Liver (tissue), 9 donors: ENCODE results near the gene ZNF74. TPM values are rescaled to one million over a fixed set of nuclear protein-coding genes. Genes with fewer than 3 reads are reported as not detected.

ENCODE experiments used
- DNase-seq: peaks from one replicate; pipeline ENCODE4 v3.0.0-alpha.2; 2017; ENCODE audit warnings: low spot score
- H3K27ac ChIP-seq, 2 donors: one replicate each; pipeline ENCODE4 v1.7.0; 2013; ENCODE audit warnings: inconsistent platforms in 2 of 2, low read length in 2 of 2, control low read depth in 1 of 2, low read depth in 1 of 2, mild to moderate bottlenecking in 1 of 2
- H3K27me3 ChIP-seq, 4 donors: one replicate each; pipeline versions ENCODE4 v1.6.1 to v1.7.0; 2013; ENCODE audit warnings: low read length in 3 of 4, inconsistent platforms in 1 of 4, mild to moderate bottlenecking in 1 of 4, moderate library complexity in 1 of 4; ENCODE audit not compliant: control insufficient read depth in 4 of 4, insufficient read depth in 4 of 4
- H3K36me3 ChIP-seq, 4 donors: one replicate each; pipeline versions ENCODE4 v1.6.1 to v1.7.0; 2013; ENCODE audit warnings: low read length in 3 of 4, mild to moderate bottlenecking in 3 of 4, low read depth in 1 of 4, moderate library complexity in 1 of 4; ENCODE audit not compliant: control insufficient read depth in 4 of 4, insufficient read depth in 3 of 4
- H3K4me1 ChIP-seq, 4 donors: one replicate each; pipeline versions ENCODE4 v1.6.1 to v1.7.0; 2013; ENCODE audit warnings: low read length in 3 of 4, mild to moderate bottlenecking in 3 of 4, moderate library complexity in 1 of 4; ENCODE audit not compliant: control insufficient read depth in 4 of 4, insufficient read depth in 4 of 4
- H3K4me3 ChIP-seq, 3 donors: one replicate each; pipeline versions ENCODE4 v1.6.1 to v1.7.0; 2013; ENCODE audit warnings: low read length in 3 of 3, control low read depth in 1 of 3, low read depth in 1 of 3, mild to moderate bottlenecking in 1 of 3
- H3K9ac ChIP-seq, 2 donors: one replicate each; pipeline ENCODE4 v1.7.0; 2013; ENCODE audit warnings: low read length in 2 of 2, mild to moderate bottlenecking in 2 of 2, moderate library complexity in 2 of 2, control low read depth in 1 of 2, low read depth in 1 of 2
- H3K9me3 ChIP-seq, 4 donors: one replicate each; pipeline versions ENCODE4 v1.6.1 to v1.7.0; 2013; ENCODE audit warnings: low read length in 3 of 4; ENCODE audit not compliant: control insufficient read depth in 4 of 4
- EGR1 ChIP-seq, 2 donors: IDR thresholded peaks; 2 replicates each; pipeline ENCODE4 v1.6.1; 2016 to 2018; ENCODE audit warnings: antibody characterized with exemption in 2 of 2, low read depth in 2 of 2
- FOXA1 ChIP-seq: IDR thresholded peaks from 2 replicates; pipeline ENCODE4 v1.6.1; 2016; ENCODE audit warnings: antibody characterized with exemption
- FOXA2 ChIP-seq: IDR thresholded peaks from 2 replicates; pipeline ENCODE4 v1.6.1; 2016; ENCODE audit warnings: antibody characterized with exemption
- GABPA ChIP-seq, 2 donors: IDR thresholded peaks in 1 of 2; conservative IDR thresholded peaks in 1 of 2; 2 replicates each; pipeline ENCODE4 v1.6.1; 2016; ENCODE audit warnings: antibody characterized with exemption in 2 of 2, mild to moderate bottlenecking in 1 of 2, moderate library complexity in 1 of 2
- HNF4A ChIP-seq, 2 donors: conservative IDR thresholded peaks; 2 replicates each; pipeline ENCODE4 v1.6.1; 2016; ENCODE audit warnings: antibody characterized with exemption in 2 of 2, mild to moderate bottlenecking in 2 of 2
- HNF4G ChIP-seq: IDR thresholded peaks from 2 replicates; pipeline ENCODE4 v1.6.1; 2016; ENCODE audit warnings: antibody characterized with exemption
- NR2F2 ChIP-seq: IDR thresholded peaks from 2 replicates; pipeline ENCODE4 v1.6.1; 2016; ENCODE audit warnings: antibody characterized with exemption
- RAD21 ChIP-seq, 2 donors: IDR thresholded peaks; 2 replicates each; pipeline ENCODE4 v1.6.1; 2016; ENCODE audit warnings: antibody characterized with exemption in 2 of 2, mild to moderate bottlenecking in 2 of 2
- REST ChIP-seq: IDR thresholded peaks from 2 replicates; pipeline ENCODE4 v1.6.1; 2016; ENCODE audit warnings: antibody characterized with exemption, mild to moderate bottlenecking
- RXRA ChIP-seq, 2 donors: IDR thresholded peaks; 2 replicates each; pipeline ENCODE4 v1.6.1; 2017 to 2018; ENCODE audit warnings: antibody characterized with exemption in 2 of 2, mild to moderate bottlenecking in 1 of 2
- SP1 ChIP-seq: IDR thresholded peaks from 2 replicates; pipeline ENCODE4 v1.6.1; 2018; ENCODE audit warnings: antibody characterized with exemption, mild to moderate bottlenecking
- TAF1 ChIP-seq: conservative IDR thresholded peaks from 2 replicates; pipeline ENCODE4 v1.6.1; 2016; ENCODE audit warnings: antibody characterized with exemption, mild to moderate bottlenecking
- YY1 ChIP-seq: IDR thresholded peaks from 2 replicates; pipeline ENCODE4 v1.6.1; 2016; ENCODE audit warnings: antibody characterized with exemption, mild to moderate bottlenecking
- WGBS: extraction: QIAGEN DNeasy Blood & Tissue Kit; methylation state at CpG from one replicate; pipeline ENCODE4 v1.1.7; 2013; 5-methylcytosine and 5-hydroxymethylcytosine counted together
- polyA plus RNA-seq, 2 donors: library from polyadenylated mRNA; stranded (reverse) in 1 of 2; unstranded in 1 of 2; fragments of 200-250 nt in 1 of 2; fragments of >200 nt in 1 of 2; fragmentation: Nextera tagmentation in 1 of 2; extraction: Ambion mirVana in 1 of 2; gene quantifications; one replicate each; pipeline versions ENCODE4 v1.2.1 to v1.2.3, GENCODE V29; 2013 to 2015
- total RNA-seq, 2 donors: library from RNA; depleted of rRNA; stranded (reverse); fragments of >200 nt; gene quantifications; one replicate each; pipeline ENCODE4 v1.2.3, GENCODE V29; 2014
- TF ChIP-seq, protein P1 (sequence below): IDR thresholded peaks from 2 replicates; pipeline ENCODE4 v1.6.1; 2016; ENCODE audit warnings: antibody characterized with exemption
- TF ChIP-seq, protein P2 (sequence below): IDR thresholded peaks from 2 replicates; pipeline ENCODE4 v1.6.1; 2016; ENCODE audit warnings: antibody characterized with exemption
- donor health status: healthy.
- donor health status: healthy.
- donor health status: healthy.
- donor health status: healthy.
- donor health status: healthy.

The ZNF74 gene
- total and polyA plus RNA-seq, 4 donors, result 0.99 to 5.0 (median 3.1) TPM

DNA sequence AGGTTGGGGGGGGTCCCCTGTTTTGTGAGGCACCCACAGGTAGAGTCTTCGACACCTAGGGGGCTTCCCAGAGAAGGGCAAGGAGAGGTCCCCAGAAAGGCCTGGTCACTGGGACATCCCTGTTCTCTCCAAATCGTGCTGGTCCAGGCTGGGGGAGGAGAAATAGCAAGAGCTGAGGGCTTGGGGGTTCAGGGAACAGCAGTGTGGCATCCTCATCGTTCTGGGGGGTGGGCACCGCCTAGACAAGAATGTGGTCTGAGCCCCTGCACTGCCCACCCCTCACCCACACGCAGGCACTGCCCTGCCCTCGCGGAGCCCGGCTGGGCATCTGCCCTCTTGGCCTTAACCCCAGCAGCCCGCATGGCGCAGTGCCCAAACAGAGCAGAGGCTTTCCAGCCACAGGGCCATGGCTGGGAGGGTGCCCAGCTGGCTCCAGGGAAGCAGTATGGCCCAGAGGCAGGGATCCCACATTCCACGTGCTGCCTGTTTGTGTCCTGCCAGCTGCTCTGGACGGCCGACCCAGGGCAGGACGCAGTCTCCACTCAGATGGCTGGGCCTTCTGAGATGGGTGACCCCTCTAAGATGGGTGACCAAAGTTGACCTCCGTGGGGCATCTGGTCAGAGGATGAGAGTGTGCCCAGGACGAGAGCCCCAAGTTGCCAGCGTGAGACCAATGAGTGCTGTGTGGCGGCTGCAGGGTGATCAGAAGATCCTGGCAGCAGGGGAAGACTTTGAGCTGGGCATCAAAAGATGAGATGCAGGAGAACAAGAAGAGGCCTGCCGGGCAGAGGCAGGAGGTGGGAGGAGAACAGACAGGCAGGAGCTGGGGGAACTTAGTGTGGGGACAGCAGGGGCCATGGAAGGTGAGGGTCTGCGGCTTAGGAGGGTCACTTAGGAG lies 29.3 kb downstream of the ZNF74 start:
- H3K4me3 ChIP-seq, result no peak overlapping the region
- H3K27ac ChIP-seq, result peak overlapping the region in 1 of 2 donors; percentile 1
- 37% methylated on average over 20 of the region's 20 CpGs for WGBS
- no peak for DNase-seq
- H3K27me3 ChIP-seq, result peaks cover 0 to 4% (median 0%) of the 10 kb centered on the region in 4 donors
- no peaks in the 10 kb centered on the region for H3K36me3 ChIP-seq
- peaks cover 9 to 31% (median 20%) of the 10 kb centered on the region in 4 donors for H3K4me1 ChIP-seq
- H3K9me3 ChIP-seq, result no peaks in the 10 kb centered on the region
- peak; percentile 51 for TF ChIP-seq SP1
- peak; percentile 22 for TF ChIP-seq NR2F2
- no peak for TF ChIP-seq EGR1 (IDR thresholded peaks at IDR 0.05; ENCODE audit: low read depth in 2 of 2)
- TF ChIP-seq FOXA1, result no peak
- TF ChIP-seq RXRA (IDR thresholded peaks at IDR 0.05), result peak; percentile 76 to 82
- TF ChIP-seq, protein P1, sequence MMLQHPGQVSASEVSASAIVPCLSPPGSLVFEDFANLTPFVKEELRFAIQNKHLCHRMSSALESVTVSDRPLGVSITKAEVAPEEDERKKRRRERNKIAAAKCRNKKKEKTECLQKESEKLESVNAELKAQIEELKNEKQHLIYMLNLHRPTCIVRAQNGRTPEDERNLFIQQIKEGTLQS, result no peak
- peak; percentile 72 for TF ChIP-seq YY1
- no peak for TF ChIP-seq TAF1
- peak; percentile 60 to 79 for TF ChIP-seq HNF4A (conservative IDR thresholded peaks at IDR 0.05)
- TF ChIP-seq HNF4G, result no peak
- no peak for TF ChIP-seq GABPA (IDR thresholded peaks at IDR 0.05 in 1 of 2, conservative IDR thresholded peaks at IDR 0.05 in 1 of 2)
- TF ChIP-seq RAD21 (IDR thresholded peaks at IDR 0.05), result peak in 1 of 2 donors; percentile 47
- no peak for TF ChIP-seq REST
- no peak overlapping the region for H3K9ac ChIP-seq

GRCh38 chr22:20423906-20424551 lies 30.1 kb downstream of the ZNF74 start:
- no peaks in the 10 kb centered on the region for H3K9me3 ChIP-seq
- TF ChIP-seq FOXA2 (no peak), HNF4G (no peak), EGR1 (IDR thresholded peaks at IDR 0.05; ENCODE audit: low read depth in 2 of 2) (no peak), NR2F2 (no peak), HNF4A (conservative IDR thresholded peaks at IDR 0.05) (no peak), REST (no peak)
- TF ChIP-seq, protein P2, sequence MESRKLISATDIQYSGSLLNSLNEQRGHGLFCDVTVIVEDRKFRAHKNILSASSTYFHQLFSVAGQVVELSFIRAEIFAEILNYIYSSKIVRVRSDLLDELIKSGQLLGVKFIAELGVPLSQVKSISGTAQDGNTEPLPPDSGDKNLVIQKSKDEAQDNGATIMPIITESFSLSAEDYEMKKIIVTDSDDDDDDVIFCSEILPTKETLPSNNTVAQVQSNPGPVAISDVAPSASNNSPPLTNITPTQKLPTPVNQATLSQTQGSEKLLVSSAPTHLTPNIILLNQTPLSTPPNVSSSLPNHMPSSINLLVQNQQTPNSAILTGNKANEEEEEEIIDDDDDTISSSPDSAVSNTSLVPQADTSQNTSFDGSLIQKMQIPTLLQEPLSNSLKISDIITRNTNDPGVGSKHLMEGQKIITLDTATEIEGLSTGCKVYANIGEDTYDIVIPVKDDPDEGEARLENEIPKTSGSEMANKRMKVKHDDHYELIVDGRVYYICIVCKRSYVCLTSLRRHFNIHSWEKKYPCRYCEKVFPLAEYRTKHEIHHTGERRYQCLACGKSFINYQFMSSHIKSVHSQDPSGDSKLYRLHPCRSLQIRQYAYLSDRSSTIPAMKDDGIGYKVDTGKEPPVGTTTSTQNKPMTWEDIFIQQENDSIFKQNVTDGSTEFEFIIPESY, result no peak
- TF ChIP-seq, protein P1, result no peak
- peak overlapping the region in 1 of 2 donors; percentile 1 for H3K27ac ChIP-seq
- no peak overlapping the region for H3K9ac ChIP-seq
- peaks cover 0 to 4% (median 0%) of the 10 kb centered on the region in 4 donors for H3K27me3 ChIP-seq
- H3K4me3 ChIP-seq, result no peak overlapping the region
- H3K36me3 ChIP-seq, result no peaks in the 10 kb centered on the region
- peaks cover 8 to 28% (median 19%) of the 10 kb centered on the region in 4 donors for H3K4me1 ChIP-seq
- 64% methylated on average over 31 of the region's 31 CpGs for whole genome bisulfite sequencing
- DNase-seq, result no peak
